SKM-1 (cell line): ENCODE measurements around the gene PITPNC1.
"Not testable (repeated sequence)": the region's sequence is repeated elsewhere in the genome, so short reads cannot be mapped to it uniquely, and the experiment has no call there.

ENCODE experiments used
- DNase-seq: peaks from one replicate; lab custom pipeline; 2025; ENCODE audit not compliant: unreplicated experiment; lab: John Stamatoyannopoulos, UW

Gene PITPNC1

DNA sequence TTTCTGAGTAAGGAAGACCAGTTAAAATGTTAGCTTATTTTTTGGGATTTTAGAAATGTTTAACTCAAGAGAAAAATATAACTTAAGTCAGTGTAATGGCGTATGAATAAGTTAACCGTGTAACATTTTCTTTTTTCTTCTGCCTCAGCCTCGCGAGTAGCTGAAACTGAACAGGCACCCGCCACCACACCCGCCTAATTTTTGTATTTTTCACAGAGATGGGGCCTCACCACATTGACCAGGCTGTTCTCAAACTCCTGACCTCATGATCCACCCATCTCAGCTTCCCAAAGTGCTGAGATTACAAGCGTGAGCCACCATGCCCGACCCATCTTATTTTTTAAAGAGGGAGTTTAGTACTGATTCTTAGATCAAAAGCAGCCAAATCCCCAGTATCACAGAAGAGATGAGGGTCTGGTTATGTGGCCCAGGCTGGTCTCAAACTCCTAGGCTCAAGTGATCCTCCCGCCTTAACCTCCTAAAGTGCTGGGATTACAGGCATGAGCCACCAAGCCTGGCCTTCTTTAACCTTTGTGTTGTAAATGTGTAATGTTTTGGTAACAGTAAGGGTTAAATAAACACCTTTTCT lies 16.8 kb downstream of the PITPNC1 start:
- DNase-seq = no peak

DNA sequence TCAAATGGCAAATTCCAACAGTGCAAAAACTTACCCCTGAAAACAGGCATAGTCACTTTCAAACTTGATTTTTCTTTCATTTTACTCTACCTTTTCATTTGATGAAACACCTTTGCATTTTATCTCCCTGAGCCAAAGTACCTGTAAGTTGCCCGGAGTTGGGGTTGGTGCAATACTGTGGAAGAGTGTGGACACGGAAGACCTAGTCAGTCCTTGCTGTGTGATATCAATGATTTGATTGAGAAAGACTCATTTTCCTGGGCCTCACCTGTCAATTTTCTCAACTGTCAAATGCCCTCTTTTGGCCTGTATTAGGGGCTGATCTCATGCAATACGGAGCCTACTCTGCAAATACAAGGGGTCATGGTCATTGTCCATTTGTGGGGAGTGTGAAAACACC lies 22.6 kb downstream of the PITPNC1 start:
- DNase-seq = no peak

GRCh38 chr17:67400193-67400592 lies 23.1 kb downstream of the PITPNC1 start:
- DNase-seq = no peak

DNA sequence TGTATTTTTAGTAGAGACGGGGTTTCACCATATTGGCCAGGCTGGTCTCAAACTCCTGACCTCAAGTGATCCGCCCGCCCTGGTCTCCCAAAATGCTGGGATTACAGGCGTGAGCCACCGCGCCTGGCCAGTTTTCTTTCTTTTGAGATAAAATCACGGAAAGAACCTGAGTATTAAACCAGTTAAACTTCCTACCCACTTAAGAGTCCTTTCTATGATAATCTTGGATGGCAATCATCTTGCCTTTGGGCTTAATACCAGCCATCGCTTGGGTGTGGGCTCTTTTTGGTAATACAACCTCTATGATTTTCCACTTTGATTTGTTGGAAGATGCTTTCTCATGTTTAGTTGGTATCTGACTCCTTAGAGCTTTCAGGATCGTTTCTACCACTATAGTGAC lies 24.0 kb downstream of the PITPNC1 start:
- DNase-seq = no peak

GRCh38 chr17:67401598-67402504 lies 24.8 kb downstream of the PITPNC1 start:
- DNase-seq = peak; percentile 81

DNA sequence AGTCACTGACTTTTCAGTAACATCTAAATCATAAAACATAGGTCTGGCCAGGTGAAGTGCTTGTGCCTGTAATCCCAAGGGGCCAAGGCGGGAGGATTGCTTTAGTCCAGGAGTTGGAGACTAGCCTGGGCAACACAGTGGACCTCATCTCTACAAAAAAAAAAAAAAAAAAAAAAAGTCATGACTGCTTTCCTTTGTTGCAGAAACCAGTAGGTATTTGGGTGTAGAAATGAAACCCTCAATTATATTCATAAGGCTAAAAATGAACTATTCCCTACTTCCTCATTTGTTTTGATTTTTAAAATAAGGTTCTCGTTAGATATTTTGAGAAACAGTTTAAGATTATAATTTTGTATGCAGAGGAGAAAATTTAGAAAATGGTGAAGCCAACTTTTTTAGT lies 26.0 kb downstream of the PITPNC1 start:
- DNase-seq = no peak

- DNase-seq = no peak
These were observed 26.4 kb downstream of the PITPNC1 start for GRCh38 chr17:67403483-67403882.

DNA sequence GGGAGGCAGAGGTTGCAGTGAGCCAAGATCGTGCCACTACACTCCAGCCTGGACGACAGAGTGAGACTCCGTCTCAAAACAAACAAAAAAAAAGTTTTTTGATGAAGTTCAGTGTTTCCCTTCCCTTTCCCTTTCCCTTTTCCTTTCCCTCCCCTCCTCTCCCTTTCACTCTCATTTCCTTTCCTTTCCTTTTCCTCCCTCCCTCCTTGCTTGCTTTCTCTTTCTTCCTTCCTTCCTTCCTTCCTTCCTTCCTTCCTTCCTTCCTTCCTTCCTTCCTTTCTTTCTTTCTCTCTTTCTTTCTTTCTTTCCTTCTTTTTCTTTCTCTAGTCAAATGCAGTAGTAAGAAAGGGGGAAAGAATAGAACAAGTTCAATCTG lies 31.4 kb downstream of the PITPNC1 start:
- not testable (repeated sequence) for DNase-seq

GRCh38 chr17:67411397-67411796 lies 34.3 kb downstream of the PITPNC1 start:
- DNase-seq = peak; percentile 76

DNA sequence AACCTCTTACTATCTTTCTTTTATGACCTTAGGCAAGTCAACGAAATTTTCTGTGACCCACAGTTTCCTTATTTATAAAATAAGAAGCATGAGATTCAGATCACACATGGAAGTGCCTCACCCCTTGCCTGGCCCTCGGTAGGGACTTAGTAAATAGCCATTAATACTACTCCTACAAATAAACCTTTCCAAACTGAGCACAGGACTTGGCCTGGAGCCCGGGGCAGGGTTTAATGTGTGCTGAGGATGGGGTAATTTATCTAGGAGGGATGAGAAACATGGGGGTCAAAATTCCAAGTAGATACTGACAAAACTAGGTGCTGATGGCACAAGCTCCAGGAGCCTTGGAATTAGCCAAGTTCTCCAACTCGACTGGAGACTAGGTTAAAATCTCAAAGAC lies 35.0 kb downstream of the PITPNC1 start:
- no peak for DNase-seq

GRCh38 chr17:67412941-67413340 lies 35.9 kb downstream of the PITPNC1 start:
- no peak for DNase-seq

DNA sequence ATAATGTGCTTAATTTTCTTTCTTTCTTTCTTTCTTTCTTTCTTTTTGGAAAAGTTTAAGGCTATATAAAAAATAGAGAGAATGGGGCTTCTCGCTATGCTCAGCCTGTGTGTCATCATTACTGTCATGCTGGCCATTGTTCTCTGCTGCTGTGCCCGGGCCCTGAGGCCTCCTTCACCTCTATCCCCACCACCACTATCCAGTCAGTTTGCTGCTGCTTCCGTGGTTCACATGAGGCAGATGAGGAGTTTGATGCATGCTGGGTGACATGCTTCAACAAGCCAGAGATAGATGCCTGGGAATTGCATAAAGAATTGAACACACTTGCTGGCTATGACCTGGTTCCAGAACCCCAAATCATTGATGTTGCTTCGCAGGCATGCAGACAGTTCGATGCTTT lies 36.3 kb downstream of the PITPNC1 start:
- DNase-seq = no peak

GRCh38 chr17:67414130-67414529 lies 37.0 kb downstream of the PITPNC1 start:
- no peak for DNase-seq

GRCh38 chr17:67414559-67414958 lies 37.5 kb downstream of the PITPNC1 start:
- no peak for DNase-seq

- DNase-seq = no peak
These were observed 38.2 kb downstream of the PITPNC1 start for GRCh38 chr17:67415291-67415690.

DNA sequence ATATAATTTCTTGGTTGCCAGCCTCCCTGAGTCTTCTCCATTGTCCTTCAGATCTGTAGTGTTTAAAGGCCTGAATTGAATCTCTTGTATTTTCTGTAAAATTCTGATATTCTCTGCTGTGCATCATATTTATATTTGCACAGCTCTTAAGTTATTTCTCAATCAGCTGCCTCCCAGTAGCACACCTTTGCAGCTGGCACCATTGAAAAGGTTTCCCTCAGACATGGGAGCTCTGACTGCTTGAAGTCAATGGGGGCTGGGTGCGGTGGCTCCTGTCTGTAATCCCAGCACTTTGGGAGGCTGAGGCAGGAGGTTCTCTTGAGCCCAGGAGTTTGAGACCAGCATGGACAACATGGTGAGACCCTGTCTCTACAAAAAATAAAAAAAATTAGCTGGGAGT lies 40.4 kb downstream of the PITPNC1 start:
- DNase-seq = no peak

DNA sequence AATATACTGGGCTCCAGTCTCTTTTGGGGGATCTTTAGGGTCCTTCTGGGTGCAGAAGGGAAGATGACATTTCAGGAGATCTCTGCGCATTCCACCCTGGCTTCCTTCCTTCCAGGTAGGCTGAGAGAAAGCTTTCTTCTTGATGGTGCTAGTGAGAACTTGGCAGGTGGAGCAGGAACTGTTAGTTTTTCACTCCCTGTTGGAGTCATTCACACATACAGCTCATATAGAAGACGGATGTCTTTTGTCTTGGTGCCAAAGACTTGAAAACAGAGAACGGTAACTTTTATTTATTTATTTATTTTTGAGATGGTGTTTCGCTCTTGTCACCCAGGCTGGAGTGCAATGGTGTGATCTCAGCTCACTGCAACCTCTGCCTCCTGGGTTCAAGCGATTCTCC lies 43.9 kb downstream of the PITPNC1 start:
- DNase-seq = no peak

- DNase-seq = peak; percentile 48
These were observed 44.8 kb downstream of the PITPNC1 start for GRCh38 chr17:67421869-67422273.

GRCh38 chr17:67422296-67422695 lies 45.2 kb downstream of the PITPNC1 start:
- not testable (repeated sequence) for DNase-seq

GRCh38 chr17:67422897-67423296 lies 45.8 kb downstream of the PITPNC1 start:
- no peak for DNase-seq

DNA sequence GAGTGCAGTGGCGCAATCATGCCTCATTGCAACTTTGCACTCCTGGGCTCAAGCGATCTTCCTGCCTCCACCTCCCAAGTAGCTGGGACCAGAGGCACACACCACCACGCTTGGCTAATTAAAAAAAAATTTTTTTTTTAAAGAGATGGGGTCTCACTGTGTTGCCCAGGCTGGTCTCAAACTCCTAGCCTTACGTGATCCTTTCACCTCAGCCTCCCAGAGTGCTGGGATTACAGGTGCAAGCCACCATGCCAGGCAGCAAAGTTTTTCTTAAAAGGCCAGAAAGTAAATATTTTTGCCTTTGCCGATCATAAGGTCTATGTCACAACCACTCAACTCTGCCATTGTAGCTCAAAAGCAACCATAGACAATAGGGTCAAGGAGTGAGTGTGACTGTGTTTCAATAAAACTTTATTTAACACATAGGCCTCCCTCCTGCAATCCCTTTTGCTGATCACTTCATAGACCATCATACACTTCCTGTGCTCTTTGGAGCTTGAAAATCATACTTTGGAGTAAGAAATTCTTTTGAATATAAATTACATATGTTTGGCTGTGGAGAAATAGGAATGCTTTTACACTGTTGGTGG lies 48.6 kb downstream of the PITPNC1 start:
- no peak for DNase-seq

DNA sequence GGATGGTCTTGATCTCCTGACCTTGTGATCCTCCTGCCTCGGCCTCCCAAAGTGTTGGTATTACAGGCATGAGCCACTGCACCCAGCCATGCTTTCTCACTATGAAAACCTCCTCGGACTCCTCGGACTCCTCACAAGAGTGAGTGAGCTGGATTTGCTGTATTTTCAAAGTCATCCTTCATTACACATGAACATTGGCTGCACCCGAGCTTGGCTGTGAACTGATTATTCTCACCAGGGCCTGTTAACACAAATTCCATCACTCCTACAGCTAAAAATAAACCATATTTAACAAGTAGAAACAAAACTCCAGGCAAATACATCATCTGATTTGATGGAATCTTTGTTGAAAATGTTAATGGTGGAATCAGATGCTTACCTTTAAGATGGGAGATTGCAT lies 50.3 kb downstream of the PITPNC1 start:
- no peak for DNase-seq
